ENCODE measurements around the gene ZMAT5. TPM values are rescaled to one million over a fixed set of nuclear protein-coding genes. Genes with fewer than 3 reads are reported as not detected.

The ZMAT5 gene
- total RNA-seq, 1 donor from 2014 or later, result 18.7 TPM

DNA sequence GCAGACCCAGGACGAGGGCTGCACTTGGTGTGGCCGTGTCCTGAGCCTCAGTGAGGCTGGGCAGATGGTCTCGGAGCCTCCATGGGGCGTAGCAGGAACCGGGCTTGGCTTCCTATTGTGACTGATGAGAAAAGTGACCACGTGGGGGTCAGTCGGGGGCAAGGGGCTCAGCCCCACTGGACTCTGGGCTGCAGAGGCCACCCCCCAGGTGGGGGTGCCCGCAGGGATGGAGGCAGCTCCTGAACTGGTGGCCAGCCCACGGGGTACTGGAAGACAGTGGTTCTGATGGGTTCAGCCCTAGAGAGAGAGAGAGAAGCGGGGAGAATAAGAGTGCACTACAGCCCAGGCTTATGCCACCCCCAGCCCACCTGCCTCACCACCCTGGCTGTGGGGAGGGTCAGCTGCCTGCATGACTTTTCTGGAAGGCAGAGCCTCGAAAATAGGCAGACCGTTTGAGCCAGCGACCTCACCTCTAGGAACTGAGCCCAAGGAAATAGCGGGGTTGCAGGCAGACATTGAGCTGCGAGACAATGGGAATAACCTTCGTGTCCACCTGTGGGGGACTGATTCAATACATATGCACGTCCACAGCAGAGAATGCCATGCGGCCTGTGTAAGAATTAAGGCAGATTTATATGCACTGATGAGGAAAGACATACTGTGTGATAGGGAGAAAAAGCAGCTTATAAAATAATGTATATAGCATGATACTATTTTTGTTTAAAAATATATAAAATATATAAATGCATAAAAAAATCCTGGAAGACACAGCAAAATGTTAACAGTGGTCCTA lies 35.6 kb downstream of the ZMAT5 start:
- DNase-seq (ENCODE audit: low spot score), result no peak

DNA sequence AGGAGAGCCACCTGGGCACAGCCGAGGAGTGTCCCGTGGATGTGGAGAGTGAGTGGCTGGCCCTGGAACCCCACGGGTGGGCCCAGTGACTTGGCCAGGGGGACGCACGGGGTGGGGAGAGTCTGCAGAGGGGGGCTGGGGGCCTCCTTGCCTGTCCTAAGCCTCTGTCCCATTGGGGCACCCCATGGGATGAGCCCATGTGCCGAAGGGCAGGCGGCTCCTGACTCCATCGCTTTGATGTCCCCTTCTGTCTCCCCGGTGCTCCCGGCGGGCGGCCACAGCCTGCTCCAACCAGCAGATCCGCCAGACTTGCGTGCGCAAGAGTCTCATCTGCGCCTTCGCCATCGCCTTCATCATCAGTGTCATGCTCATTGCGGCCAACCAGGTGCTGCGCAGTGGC lies 37.6 kb downstream of the ZMAT5 start:
- no peak for DNase-seq (ENCODE audit: low spot score)

DNA sequence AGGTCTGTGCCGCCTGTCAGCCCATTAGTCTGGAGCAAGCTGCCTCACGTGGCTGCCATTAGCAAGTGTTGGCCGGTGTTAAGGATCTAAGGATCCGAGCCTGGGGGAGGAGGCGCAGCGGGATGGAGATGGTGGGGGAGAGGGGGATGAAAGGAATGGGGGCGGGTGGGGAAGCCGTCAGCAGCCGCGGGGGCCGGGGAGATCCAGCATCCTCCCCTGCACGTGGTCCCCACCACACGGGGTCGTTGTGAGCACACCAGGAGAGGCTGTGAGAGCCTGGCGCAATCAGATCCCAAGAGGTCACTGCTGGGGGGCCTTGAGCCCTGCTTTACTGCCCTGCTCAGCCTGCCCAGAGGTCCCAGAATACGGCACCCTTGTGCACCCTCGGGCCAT lies 39.7 kb downstream of the ZMAT5 start:
- peak; percentile 20 for DNase-seq (ENCODE audit: low spot score)

DNA sequence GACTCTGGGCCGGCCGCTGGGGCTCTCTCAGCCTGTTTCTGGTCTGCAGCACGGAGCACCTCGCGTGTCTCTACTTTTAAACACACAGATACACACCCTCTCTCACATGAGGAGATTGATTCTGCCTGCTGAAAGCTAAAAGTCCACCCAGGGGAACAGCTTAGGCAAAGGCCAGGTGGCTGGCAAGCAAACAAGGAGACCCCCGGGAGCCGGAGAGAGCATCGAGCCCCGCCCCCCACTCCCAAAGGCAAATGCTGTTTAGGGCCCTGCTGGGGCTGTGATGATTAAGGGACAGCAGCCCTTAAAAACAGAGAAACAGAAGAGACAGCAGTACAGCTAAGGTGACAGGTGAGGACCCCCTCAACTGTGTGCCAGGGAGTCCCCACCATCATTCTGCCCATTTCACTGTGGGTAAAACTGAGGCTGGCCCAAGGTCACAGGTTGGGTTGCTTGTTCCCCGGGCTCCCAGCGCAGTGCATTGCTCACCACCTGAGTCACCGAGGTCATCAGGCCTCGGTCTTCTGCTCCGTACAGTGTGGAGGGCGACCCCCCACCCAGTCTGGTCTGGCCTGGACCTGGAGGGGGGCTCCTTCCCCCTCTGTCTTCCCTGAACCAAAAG lies 40.2 kb downstream of the ZMAT5 start:
- no peak for DNase-seq (ENCODE audit: low spot score)

DNA sequence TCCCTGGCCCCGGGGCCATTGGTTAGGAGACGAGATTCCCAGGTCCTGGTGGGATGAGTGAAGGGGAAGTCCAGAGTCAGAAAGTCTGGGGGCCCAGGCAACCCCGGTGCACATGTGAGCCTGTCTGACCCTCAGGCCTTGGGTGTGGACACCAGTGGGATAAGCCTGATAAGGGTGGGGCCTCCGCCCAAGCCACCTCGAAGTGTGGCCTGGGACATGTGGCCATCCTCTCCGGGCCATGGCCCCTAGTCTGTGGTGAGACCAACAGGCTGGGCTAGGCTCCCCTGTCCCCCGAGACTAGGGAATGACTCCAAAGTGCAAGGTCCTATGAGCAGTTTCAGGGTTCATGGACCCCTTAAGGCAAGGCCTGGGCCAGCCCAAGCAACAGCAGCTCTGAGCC lies 40.7 kb downstream of the ZMAT5 start:
- DNase-seq (ENCODE audit: low spot score), result no peak

DNA sequence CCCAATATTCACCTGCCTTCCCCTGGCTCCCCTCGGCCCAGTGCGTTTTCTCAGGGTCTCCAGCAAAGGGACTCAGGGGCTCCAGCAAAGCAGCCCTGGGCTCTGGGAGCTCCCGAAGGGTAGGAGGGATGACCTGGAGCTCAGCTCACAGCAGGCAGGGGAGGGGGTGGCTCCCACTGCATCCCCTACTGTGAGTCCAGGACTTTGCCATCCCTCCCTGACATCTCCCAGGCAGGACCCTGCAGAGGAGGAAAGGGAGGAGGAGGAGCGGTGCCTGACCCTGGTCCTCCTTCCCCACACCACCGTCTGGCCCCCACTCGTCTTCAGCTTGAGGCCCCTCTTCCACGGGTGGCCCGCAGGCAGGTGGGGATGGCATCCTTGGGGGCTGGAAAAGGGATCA lies 42.0 kb downstream of the ZMAT5 start:
- no peak for DNase-seq (ENCODE audit: low spot score)

DNA sequence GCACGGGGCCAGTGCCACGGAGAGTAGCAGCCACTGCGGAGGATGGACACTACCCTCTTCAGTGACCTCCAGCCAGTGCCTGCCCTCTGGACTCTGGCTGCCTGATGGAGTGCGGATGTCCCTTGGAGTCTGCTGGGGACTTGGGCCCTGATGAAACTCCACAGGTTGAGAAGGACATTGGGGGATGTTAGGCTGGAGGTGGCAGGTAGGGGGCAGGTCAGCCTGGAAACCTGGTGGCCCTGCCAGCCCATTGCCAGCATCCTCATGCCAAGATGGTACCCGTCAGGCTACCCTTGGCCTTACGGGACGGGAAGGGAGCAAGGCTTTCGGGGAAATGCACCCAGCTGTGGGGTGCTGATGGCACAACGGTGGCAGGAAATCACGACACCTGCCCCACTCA lies 43.0 kb downstream of the ZMAT5 start:
- DNase-seq (ENCODE audit: low spot score), result no peak

DNA sequence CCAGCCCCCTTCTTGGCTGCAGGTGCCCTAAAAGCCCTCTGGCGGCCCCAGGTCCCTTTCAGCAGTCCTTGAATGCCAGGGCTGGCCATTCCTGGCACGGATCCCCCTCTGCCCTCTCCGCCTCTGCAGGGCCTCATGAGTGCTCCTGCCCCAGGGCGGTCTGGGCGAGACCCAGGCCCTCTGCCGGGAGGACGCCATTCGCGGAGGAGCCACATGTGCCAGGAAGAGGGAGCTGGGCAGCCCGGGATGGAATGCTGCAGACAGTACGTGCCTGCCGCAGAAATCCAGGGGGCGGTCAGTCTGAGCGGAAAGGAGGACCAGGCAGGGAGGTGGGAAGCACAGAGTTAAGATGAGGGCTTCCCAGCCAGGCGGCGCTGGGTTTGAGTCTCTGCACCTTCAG lies 44.2 kb downstream of the ZMAT5 start:
- DNase-seq (ENCODE audit: low spot score), result no peak

DNA sequence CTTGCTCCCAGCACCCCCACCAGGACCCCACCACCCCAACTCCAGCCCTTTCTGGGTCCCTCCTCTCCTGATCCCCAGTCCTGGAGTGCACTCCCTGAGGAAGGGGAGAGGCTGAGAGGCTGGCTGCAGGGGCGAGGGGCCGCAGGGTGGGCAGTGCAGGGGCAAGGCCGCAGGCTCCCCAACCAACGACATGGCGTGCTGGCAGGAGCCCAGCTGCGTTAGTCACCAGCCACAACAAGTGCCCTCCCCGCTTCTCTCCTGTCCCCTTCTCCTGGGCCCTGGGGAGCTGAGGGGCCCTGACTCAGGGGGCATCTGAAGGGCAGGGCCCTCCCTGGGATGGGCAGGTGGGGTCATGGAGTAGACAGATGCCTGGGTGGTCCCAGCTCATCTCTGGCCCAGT lies 44.7 kb downstream of the ZMAT5 start:
- no peak for DNase-seq (ENCODE audit: low spot score)

DNA sequence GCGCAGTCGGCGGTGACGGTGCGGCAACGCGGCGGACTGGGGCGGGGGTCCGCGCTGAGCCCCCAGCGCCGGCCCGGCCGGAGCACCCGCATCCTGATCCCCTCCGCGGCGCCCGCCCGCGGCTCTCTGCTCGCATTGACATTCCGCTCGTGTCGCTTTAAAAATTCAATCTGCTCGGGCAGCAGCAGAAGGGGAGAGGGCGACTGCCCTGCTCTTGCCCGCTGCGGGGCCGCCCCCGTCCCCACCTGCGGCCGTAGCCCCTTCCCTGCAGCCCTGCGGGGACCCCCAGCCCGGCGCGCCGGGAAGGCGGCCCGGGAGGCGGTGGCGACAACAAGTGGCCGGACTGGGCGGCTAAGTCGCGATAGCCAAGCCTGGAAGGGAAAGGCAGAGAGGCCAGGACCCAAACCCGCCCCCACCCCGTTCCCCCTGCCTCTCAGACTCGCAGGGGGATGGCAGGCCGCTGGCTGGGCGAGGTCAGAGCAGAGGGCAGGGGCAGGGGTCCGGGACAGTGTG lies 45.9 kb downstream of the ZMAT5 start:
- DNase-seq (ENCODE audit: low spot score), result no peak

DNA sequence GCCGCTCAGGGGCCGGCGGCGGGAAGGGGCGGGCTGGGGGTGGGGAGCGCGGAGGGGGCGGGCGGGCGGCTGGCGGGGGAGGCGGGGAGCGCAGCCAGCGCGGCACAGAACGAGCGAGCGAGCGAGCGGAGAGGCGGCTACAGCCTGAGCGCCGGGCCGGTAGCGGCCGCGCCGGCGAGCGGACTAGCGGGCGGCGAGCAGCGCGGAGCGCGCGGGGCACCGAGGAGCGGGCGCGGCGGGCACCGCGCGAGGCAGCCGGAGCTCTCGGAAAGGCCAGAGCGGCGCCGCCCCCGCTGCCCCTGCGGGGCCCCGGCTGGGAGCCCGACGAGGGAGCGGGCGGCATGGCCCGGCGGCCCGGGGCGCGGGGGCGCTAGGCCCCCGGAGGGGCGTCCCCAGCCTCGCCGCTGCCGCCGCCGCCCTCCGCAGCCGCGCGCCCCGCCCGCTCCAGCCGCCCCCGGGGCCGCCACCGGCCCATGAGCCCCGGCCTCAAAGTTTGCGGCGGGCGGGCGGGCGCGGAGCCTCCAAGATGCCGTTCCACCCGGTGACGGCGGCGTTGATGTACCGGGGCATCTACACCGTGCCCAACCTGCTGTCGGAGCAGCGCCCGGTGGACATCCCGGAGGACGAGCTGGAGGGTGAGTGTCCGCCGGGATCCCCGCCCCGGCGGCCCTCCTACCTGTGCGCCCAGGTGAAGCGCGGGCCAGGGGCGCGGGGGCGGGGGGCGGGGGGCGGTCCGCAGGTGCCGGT lies 46.7 kb downstream of the ZMAT5 start, which contains the start of gene CABP7:
Gene CABP7, plus strand, starts transcription at position 105 of the 747 bp plus-strand sequence. Its CDS starts 422 bp downstream, at position 527.
- DNase-seq (ENCODE audit: low spot score), result no peak

DNA sequence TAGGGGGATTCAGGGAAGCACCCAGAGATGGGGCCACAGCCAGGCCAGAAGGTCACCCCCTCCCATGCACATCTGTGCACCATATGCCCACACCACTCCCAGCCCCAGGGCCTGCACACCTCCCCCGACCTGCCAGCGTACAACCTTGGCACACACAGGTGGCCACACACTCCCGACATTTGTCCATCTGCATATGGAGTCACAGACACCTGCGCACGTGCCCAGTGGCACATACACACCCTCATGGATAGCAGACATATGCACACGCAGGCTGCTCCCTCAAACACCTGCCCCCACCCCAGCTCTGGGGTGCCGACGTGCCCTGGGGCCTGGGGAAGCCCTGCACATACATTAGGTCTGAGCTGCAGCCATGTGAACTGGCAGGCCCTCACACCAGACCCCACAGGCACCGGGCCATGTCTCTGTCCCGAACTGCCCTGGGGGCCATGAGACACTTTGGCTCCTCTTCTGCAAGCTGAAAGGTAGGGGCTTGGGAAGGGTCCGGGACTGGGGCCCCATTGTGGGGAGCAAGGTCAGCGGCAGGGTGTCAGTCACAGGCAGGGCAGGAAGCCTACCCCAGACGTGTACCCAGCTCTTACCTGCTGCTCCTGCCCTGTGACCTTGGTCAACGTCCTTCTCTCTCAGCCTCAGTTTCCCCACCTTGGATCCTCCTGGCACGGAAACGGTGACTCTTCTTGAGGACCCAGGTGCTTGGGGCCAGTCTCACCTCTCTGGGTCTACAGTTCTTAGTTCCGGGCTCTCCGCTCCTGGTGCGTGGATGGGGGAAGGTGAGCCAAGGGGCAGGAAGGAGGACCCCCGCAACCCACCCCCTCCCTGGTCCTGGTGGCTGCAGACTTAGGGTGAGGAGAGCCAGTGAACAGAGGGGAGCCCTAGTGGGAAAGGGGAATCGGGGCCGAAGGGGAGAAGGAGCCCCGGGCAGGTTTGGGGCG lies 47.6 kb downstream of the ZMAT5 start:
- no peak for DNase-seq (ENCODE audit: low spot score)

DNA sequence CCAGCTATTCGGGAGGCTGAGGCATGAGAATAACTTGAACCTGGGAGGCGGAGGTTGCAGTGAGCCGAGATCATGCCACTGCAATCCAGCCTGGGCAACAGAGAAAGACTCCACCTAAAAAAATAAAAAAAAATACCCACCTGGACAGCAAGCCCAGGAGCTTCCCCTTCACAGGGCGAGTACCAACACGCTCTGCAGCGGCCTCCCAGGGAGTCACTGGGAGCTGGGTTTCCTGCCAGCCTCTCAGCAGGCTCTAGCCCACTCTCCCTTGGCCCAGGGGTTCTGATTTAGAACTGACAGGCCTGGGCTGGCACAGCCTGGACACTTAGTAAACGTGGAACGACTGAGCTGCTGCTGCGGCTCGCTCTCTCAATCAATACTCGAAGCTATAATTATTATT lies 49.0 kb downstream of the ZMAT5 start:
- DNase-seq (ENCODE audit: low spot score), result no peak

DNA sequence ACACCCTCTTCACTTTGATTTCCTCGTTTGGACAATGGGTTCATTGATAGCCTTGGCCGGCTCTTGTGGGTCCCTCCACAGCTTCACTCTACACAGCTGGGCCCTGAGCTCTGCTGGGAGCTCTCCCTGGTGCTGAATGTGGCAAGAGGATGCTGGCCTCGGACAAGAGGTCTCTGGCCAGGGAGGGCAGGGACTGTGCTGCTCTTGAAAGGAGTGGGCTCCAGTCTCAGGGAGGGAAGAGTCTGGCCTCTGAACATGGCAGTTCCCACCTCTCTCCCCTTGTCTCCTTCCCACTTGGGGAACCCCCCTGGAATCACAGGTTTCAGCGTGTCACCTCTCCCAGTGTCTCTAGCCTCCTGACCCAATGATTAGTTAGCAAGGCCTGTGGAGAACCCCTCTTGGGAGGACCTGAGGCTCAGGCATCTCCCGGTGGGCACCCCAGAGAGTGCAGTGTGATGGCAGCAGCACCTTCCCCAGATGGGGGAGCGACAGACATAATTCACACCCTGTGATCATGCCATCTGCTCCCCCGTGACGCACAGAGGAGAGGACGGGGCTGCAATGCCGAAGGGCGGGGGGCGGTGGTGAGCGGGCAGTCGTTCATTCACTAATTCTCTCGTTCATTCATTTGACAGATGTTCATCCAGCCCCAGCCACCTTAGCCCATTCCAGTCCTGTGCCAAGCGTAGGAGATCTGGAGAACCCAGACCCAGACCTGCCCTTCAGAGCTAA lies 49.8 kb downstream of the ZMAT5 start:
- peak; percentile 69 for DNase-seq (ENCODE audit: low spot score)

DNA sequence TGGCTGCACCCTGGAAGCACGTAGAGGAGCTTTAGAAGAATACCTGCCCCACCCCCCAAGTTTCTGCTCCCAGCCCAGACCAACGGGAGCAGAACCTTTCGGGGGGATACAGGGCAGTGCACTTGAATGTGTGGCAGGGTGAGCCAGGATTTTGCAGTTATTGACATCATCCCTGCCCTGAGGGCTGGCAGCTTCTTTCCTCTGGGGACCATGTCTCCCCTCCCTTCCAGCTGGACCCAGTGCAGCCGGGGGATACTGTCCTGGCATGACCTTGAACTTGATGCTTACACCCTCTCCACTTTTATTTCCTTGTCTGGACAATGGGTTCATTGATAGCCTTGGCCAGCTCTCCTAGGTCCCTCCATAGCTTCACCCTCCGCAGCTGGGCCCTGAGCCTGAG lies 51.1 kb downstream of the ZMAT5 start:
- DNase-seq (ENCODE audit: low spot score), result no peak

DNA sequence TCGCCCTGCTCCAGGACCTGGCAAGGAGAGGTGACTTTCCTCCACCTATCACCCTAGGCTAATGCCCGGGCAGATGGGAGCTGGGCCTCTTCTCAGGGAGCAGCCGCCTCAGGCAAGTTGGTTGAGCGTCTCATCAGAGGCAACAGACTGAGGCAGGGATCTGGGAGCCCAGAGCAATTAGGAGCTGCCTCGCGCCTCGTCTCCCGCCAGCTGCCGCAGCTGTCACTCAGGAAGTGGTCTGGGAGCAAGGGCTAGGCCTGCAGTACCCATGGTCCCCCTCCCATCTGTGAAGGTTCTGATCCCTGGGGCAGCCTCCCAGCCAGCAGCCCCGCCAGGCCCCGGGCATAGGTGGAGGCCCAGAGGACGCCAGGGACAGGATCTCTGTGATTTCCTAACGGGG lies 51.6 kb downstream of the ZMAT5 start:
- DNase-seq (ENCODE audit: low spot score), result no peak

DNA sequence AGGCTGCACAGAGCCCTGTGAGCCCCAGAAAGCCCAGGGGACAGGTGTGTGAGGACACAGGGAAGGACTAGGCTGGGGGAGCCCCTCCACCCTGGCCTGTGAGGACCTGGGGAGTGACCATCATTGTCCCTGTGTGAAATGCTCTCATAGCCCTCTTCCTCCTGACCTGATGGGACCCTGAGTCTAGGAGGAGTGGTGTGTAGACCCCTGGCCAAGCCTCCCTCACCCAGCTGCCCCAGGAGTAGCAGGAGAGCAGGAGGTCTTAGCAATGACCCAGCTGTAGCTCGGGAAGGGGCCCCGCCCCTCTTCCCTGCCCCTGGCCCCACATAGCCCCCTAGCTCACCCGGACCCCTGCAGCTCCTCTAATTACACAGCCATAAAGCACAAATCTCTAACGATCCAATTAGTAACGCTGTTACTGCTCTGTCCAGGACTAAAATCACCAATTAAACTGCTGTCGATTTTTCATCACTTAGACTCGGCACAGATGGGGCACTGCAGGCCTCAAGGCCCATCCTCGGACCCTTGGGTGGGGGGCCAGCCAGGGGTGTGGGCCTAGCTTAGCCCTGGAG lies 53.6 kb downstream of the ZMAT5 start:
- no peak for DNase-seq (ENCODE audit: low spot score)

DNA sequence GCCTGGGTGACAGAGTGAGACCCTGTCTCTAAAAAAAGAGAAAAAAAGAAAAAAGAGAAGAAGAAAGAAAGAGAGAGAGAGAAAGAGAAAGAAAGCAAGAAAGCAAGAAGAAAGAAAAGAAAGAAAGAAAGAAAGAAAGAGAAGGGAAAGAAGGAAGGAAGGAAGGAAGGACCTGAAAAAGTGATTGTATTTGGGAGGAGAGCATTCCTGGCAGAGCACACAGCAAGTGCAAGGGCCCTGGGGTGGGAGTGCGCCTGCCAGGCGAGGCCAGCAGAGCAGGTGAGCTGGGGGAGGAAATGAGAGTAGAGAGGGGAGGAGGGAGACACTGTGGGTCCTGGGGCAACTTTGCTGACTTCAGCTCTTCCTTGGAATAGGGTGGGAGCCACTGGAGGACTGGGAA lies 54.7 kb downstream of the ZMAT5 start:
- DNase-seq (ENCODE audit: low spot score), result no peak

DNA sequence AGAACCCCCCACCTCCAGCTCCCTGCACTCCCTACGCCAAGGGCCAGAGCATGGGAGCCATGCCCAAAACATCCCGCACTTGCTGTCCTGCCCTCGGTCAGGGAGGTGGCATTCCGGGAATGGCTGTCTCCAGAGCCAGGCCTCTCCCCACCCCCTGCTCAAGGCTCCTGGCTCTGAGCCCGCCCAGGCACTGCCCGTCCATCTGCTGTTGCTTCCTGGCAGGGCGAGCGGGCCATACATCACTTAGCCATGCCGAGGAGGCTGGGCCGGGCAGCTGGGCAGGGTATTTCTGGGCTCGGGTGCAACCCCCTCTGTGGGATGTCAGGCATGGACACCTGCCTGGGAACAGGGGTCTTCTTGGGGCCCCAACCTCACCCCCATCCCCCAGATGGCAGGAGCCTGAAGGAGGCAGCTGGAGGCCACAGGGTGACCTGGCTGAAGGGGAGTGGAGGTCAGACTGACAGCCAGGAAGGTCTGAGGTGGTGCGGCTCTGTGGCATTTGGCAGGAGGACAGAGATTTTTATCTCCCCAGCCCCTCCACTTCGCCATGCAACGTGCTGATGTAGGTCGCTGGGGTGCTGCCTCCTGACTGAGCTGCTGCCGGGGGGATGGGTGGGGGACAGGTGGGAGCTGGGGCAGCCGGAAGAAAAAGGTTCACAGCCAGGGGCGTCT lies 55.7 kb downstream of the ZMAT5 start:
- DNase-seq (ENCODE audit: low spot score), result peak; percentile 25

DNA sequence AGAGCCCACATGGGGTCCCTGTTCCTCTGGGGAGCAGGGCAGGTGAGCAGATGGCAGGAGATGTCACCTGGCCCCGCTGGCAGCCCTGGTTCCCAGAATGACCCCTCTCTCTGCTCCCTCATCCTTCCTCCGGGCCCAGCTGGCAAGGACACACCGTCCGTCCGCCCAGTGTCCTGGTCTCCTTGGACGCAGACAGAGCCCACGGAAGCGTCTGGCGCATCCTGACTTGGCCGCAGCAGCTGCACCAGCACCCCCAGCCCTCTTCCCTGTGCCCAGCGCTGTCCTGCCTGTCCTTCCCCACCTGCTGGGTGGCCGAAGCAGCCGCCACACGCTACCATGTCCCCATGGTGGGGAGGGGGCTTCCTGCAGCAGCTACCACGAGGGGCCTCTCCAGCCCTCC lies 56.6 kb downstream of the ZMAT5 start:
- DNase-seq (ENCODE audit: low spot score), result no peak
